HG02610 (cell line): ENCODE results near the gene LPP.
A peak's percentile ranks its signal among the peaks of the same experiment; 100 is the strongest.

Experiments
- ATAC-seq: cut with Tn5 transposase; IDR thresholded peaks from one replicate; pipeline ENCODE4 v1.9.1; 2021; ENCODE audit warnings: mild to moderate bottlenecking, moderate library complexity; ENCODE audit not compliant: unreplicated experiment

Gene LPP

GRCh38 chr3:188323067-188323842 lies 169.3 kb downstream of the LPP start:
- no peak for ATAC-seq

- no peak for ATAC-seq
Measured at GRCh38 chr3:188326111-188326510, 172.2 kb downstream of the LPP start.

GRCh38 chr3:188326968-188327367 lies 173.0 kb downstream of the LPP start:
- no peak for ATAC-seq

DNA sequence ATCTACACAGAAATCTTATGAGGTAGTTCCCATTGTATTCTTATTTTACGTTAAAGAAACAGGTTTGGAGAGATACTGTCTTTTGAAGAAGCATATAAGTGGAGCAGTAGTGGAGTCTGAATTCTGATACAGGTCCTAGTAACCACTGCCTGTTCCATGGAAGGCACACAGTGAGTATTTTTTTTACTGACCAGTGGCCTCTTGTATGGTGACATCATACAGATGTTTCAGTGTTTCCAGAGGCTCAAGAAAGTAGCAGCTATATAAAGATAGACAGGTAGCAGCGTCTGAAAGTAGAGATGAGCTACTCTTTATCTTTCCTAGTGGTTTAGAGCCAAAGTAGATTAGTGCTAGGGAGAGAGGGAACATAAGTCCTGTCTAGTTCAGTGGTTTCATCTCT lies 173.5 kb downstream of the LPP start:
- no peak for ATAC-seq

- ATAC-seq, result no peak
Measured at GRCh38 chr3:188330138-188330537, 176.2 kb downstream of the LPP start.

DNA sequence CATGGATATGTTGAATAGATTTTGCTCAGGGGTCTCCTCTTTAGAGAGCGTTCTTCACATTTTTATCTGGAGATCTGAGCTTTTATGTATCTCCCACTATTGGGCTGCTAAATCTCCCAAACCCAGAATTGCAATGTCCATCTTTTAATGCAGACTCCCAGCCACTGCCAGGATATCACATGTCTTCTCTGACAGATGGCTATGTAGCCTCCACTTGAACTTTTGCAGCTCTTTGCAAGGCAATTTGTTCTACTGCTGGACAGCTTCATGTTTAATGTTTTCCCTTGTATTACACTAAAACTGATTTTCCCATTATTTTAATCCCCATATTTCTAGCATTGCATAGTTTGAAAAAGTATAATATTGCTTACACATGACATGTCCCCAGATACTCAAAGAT lies 177.2 kb downstream of the LPP start:
- ATAC-seq, result no peak

DNA sequence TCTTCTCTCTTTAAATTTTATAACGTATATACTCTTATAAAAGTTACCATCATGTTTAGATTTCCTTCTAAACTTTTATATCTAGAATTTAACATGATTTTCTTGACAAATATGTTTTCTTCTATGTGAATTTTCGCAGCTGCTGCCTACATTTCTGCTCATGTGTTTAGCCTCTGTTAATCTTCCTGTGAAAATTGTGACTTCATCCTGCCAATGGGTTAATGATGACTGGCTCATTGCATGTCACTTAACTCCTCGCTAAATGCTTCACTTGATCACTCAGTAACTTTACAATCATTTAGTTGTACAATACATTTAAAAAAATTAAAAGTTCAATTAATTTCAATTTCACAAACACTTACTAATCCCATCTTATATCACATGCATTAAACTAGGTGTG lies 178.1 kb downstream of the LPP start:
- ATAC-seq, result no peak

- ATAC-seq, result no peak
Measured at GRCh38 chr3:188335656-188336055, 181.7 kb downstream of the LPP start.

- no peak for ATAC-seq
Measured at GRCh38 chr3:188336178-188336577, 182.2 kb downstream of the LPP start.

DNA sequence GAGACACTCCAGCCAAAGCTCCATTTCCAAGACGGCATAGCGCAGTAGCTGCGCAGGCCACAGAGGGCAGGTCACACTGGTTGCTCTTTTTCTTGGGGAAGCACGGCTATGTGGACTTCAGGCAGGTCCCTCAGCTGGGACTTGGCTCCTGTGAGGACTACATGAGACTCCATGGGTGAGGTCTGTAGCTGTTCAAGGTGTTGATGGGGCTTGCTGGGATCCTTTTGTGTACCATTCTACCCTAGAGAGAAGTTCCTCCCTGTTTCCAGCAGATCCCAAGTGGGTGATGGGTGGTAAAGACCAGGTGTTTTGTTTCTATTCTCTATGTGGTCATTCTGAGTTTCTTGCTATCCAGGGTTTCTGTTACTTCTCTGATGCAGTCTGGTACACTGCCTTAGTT lies 183.3 kb downstream of the LPP start:
- no peak for ATAC-seq

- no peak for ATAC-seq
Measured at GRCh38 chr3:188338086-188338485, 184.1 kb downstream of the LPP start.

DNA sequence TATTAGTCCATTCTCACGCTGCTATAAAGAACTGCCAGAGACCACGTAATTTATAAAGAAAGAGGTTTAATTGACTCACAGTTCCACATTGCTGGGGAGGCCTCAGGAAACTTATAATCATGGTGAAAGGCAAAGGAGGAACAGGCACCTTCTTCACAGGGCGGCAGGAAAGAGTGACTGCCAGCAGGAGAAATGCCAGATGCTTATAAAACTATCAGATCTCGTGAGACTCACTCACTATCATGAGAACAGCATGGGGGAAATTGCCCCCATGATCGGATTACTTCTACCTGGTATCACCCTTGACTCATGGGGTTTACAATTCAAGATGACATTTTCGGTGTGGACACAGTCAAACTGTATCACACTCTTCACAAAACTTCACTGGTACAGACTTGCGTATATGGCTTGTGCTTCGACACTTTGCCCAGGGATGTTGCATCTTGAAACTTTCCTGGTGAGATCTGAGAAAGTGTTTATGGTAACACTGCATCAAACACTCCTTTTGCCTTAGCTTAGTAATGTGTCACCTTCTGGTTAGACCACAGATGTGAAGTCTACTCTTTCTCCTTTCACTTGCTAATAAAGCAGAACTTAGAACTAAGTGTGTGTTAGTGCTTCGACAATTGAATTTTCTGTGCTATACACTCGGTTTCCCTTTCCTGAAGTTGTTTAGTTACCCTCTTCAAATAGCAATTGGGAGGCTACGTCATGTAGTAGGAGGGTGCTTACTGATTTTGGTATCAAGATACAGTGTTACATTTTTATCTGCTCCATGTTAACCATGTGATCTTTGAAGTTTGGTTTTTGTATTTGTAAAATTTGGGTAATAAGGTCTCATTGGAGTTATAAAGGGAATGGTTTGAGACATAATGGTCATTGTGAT lies 185.7 kb downstream of the LPP start:
- ATAC-seq, result peak; percentile 92

DNA sequence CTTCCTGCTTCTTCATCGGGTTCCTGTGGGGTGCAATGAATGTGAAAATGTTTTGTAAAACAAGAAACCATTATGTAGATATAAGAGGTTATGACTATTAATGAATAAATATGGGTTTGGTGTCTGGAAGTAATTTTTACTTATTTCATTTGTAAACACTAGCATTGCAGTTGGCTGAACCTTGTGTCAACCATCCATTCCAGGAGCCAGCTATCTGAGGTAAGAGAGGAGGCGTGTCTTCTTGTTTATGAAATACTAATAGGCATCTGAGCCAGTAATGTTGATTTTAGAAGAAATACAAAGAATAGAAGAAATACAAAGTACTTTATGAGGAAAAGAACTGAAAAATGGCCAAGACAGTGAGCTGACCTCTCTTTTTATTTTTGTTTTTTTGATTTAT lies 187.5 kb downstream of the LPP start:
- ATAC-seq, result no peak

DNA sequence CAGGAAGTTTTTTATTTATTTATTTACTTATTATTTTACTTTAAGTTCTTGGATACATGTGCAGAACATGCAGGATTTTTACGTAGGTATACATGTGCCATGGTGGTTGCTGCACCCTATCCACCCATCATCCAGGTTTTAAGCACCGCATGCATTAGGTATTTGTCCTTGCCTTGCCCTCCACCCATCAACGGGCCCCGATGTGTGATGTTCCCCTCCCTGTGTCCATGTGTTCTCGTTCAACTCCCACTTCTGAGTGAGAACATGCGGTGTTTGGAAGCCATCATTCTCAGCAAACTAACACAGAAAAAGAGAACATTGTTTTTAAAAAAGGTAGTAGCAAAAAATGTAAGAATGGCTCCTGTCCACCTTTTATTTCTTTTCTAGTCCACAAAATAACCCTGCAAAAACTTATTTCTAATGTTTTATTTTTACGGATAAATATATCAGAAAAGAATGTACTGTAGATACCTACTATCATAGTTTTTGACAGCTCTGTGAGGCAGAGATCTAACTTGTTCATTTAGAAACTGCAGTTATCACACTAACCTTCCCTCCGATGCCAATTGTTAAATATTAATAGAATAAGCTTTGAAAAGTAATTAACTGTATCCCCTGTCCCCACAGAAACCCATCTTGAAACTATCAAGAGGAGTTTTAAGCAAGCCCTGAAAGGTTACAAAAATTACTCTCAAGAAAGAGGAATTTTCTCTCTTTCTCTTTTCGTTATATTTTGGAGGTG lies 189.2 kb downstream of the LPP start:
- no peak for ATAC-seq

GRCh38 chr3:188343894-188344293 lies 189.9 kb downstream of the LPP start:
- no peak for ATAC-seq

DNA sequence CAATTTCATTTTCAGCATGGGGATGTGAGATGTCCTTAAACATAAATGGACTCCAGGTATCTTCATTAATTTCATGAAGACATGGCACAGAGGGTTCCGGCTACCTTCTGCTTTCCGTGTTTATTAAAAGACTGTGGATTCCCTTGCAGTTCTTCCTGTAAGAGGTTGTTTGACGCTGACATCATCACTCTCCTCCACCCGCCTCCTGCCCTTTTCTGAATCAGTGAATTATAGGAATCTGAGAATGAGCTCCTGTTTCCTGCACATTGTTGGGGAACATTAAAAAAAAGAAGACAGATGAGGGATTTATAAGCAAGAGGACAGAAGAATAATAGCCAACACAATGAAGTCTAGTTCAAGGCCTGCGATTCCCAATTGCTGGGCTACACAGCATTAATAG lies 191.3 kb downstream of the LPP start:
- no peak for ATAC-seq

DNA sequence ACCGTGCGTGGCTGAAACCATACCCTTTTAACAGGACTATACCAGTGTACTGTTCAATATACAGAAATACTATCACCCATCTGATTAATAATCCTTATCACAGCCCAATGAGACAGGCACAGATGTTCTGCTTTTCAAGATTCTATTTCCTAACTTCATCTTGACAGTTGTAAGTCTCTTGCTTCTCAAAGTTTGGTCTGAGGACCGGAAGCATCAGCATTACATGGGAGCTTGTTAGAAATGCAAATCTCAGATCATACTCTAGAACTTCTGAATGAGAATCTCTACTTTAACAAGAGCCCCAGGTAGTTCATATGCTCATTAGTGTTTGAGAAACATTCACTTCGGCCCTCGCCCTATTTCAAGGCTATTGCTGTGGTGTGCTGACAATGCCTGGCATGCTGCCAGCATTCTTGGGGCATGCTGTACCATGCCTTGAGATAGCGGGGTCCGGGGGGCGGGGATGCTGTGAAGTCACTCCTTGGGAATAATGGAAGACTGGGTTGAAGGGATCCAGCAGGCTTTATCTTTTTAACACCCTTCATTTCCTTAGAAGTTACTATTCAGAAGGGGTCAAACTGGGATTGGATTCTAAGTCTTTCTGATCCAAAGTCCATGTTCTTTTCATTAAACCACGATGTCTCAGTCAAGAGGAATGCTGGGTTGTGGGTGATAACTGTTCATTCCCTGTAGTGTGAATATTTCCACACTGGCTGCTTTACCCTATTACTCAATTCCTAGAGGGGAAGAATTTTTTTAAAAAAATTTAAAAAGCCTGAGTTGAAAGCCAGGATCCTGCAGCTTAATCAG lies 194.7 kb downstream of the LPP start:
- ATAC-seq, result no peak

GRCh38 chr3:188349351-188349901 lies 195.5 kb downstream of the LPP start:
- no peak for ATAC-seq

DNA sequence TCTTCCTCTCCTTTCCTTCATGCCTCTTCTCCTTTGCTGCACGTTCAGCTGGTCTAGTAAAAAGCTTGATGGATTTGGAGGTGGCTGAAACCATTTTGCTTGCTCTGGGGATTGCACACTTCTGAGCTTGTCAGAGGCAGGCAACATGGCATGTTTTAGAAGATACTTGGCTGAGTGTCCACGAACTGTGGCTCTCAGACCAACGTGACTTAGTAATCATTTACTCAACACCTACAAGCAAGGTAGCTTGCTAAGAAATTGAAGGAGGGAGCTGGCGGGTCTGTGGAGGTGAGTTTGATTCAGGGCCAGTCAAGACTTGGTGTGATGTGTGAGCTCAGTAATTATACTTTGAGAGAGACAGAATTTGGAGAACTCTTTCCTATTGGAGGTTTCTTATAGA lies 196.0 kb downstream of the LPP start:
- ATAC-seq, result no peak

GRCh38 chr3:188350961-188351360 lies 197.0 kb downstream of the LPP start:
- ATAC-seq, result no peak
